HG03095 (cell line): ENCODE measurements around the gene MAL.
"Not testable (repeated sequence)": the region's sequence is repeated elsewhere in the genome, so short reads cannot be mapped to it uniquely, and the experiment has no call there.

Source experiments
- ATAC-seq: cut with Tn5 transposase; IDR thresholded peaks from one replicate; pipeline ENCODE4 v1.9.1; 2021; ENCODE audit warnings: moderate library complexity; ENCODE audit not compliant: unreplicated experiment

Gene MAL

DNA sequence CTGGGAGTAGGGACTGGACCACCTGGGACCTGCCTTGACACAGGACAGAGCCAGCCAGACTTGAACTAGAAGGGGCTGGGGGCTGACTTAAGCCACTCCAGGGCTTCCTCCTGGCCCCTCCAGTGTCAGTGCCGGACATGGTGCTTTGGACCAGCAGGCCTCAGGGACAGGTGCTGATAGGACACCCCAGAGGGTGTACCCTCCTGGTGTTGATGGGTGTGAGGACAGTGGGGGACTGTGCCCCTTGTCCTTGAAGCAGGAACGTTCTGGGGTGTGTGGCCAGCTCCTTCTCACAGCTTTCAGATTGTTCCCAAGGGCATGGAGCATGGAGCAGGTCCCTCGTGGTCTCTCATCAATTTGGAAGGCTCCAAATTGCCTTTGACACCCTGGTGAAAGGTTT is 6.8 kb downstream of the MAL start:
- ATAC-seq = no peak

DNA sequence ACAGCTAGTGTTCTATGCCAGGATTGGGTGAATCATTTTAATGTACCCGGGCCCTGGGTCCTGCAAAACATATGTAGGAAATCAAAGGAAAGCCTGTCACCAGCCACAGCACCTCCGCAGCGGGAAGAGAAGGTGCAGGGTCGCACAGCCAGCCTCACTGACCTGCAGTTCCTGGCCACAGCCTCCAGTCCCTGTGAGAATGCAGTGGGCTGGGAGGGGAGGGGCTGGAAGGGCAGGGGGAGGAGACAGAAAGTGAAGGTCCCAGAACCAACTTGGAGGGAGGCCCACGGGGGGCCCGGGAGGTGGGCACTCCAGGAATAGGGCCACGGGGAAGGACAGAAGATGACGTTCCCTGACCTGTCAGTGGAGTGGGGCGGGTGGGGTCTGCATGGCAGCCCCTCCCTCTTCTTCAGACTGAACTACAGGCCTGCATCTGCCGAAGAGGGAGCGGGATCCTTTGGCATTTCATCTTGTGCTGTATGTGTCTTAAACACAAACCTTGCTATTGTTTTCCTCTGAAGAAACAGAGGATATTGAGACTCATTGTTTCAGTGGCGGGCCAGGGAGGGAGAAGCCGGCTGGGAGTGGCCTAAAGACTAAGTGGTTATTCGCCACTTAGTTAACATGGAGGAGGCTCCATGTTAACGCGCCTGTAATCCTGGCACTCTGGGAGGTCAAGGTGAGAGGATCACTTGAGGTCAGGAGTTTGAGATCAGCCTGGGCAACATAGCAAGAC is 7.5 kb downstream of the MAL start:
- no peak for ATAC-seq

DNA sequence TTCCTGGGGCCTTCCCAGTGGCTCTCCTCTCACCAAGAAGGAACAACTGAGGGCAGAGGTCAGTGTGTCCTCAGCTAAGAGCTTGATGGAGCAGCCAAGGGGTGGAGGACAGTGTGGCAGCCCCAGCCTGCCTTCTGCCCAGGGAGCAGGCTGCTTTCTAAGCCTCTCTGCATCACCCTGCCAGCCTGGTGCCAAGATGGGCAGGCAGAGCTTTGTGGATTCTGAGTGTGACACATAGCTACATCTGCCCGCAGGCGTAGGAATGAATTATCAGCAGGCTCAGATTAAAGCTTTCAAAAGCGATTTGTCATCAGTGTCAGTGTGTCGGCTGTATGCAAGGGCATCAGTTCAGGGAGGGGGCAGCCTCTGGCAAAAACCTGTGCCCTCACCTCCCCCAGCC is 8.7 kb downstream of the MAL start:
- ATAC-seq = no peak

DNA sequence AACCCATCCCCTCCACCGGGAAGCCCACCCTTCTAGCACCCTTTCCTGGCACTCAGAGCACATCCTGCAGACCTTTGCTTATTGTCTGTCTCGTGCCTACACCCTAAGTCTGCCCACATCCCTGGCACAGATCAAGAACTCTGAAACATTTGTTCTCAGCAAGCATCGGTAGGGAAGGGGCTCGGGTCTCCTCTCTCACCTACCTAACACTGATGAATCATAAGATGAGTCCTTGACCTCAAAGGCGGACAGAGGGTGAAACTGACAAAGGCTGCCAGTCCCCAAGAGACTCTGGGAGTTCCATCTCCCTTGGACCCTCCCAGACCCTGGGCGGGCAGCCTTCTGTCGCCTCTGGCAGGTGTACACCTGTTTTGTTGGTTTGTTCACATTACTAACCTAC is 9.3 kb downstream of the MAL start:
- no peak for ATAC-seq

DNA sequence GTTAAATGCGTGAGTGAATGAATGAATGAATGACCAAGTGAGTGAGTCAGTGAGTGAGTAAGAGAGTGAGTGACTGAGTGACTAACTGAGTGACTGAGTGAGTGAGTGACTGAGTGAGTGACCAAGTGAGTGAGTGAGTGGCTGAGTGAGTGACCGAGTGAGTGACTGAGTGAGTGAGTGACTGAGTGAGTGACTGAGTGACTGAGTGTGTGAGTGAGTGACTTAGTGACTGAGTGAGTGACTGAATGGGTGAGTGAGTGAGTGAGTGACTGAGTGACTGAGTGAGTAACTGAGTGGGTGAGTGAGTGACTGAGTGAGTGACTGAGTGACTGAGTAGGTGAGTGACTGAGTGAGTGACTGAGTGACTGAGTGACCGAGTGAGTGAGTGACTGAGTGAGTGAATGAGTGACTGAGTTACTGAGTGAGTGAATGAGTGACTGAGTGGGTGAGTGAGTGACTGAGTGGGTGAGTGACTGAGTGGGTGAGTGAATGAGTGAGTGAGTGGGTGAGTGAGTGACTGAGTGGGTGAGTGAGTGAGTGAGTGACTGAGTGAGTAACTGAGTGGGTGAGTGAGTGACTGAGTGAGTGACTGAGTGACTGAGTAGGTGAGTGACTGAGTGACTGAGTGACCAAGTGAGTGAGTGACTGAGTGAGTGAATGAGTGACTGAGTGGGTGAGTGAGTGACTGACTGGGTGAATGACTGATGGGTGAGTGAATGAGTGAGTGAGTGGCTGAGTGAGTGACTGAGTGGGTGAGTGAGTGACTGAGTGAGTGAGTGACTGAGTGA is 11.3 kb downstream of the MAL start:
- no peak for ATAC-seq

DNA sequence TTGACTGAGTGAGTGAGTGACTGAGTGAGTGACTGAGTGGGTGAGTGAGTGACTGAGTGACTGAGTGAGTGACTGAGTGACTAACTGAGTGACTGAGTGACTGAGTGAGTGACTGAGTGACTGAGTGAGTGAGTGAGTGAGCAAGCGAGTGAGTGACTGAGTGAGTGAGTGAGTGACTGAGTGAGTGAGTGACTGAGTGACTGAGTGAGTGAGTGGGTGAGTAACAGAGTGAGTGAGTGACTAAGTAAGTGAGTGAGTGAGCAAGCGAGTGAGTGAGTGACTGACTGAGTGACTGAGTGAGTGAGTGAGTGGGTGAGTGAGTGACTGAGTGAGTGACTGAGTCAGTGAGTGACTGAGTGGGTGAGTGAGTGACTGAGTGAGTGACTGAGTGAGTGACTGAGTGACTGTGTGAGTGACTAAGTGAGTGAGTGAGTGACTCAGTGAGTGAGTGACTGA is 11.9 kb downstream of the MAL start:
- no peak for ATAC-seq

DNA sequence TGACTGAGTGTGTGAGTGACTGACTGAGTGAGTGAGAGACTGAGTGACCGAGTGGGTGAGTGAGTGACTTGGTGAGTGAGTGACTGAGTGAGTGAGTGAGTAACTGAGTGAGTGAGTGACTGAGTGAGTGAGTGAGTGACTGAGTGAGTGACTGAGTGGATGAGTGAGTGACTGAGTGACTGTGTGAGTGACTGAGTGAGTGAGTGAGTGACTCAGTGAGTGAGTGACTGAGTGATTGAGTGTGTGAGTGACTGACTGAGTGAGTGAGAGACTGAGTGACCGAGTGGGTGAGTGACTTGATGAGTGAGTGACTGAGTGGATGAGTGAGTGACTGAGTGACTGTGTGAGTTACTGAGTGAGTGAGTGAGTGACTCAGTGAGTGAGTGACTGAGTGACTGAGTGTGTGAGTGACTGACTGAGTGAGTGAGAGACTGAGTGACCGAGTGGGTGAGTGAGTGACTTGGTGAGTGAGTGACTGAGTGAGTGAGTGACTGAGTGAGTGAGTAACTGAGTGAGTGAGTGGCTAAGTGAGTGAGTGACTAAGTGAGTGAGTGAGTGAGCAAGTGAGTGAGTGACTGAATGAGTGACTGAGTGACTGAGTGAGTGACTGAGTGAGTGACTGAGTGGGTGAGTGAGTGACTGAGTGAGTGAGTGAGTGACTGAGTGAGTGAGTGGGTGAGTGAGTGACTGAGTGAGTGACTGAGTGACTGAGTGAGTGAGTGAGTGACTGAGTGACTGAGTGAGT is 12.5 kb downstream of the MAL start:
- ATAC-seq = not testable (repeated sequence)

DNA sequence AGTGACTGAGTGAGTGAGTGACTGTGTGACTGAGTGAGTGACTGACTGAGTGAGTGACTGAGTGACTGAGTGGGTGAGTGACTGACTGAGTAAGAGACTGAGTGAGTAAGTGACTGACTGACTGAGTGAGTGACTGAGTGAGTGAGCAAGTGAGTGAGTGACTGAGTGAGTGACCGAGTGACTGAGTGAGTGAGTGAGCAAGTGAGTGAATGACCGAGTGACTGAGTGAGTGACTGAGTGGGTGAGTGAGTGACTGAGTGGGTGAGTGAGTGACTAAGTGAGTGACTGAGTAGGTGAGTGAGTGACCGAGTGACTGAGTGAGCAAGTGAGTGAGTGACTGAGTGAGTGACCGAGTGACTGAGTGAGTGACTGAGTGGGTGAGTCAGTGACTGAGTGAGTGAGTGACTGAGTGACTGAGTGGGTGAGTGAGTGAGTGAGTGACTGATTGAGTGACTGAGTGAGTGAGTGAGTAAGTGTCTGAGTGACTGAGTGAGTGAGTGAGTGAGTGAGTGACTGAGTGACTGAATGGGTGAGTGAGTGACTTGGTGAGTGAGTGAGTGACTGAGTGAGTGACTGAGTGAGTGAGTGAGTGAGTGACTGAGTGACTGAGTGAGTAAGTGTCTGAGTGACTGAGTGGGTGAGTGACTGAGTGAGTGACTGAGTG is 13.3 kb downstream of the MAL start:
- no peak for ATAC-seq

DNA sequence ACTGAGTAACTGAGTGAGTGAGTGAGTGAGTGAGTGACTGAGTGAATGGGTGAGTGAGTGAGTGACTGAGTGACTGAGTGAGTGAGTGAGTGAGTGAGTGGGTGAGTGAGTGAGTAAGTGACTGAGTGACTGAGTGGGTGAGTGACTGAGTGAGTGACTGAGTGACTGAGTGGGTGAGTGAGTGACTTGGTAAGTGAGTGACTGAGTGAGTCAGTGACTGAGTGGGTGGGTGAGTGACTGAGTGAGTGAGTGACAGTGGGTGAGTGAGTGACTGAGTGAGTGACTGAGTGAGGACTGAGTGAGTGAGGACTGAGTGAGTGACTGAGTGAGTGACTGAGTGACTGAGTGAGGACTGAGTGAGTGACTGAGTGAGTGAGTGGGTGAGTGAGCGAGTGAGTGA is 13.9 kb downstream of the MAL start:
- no peak for ATAC-seq

DNA sequence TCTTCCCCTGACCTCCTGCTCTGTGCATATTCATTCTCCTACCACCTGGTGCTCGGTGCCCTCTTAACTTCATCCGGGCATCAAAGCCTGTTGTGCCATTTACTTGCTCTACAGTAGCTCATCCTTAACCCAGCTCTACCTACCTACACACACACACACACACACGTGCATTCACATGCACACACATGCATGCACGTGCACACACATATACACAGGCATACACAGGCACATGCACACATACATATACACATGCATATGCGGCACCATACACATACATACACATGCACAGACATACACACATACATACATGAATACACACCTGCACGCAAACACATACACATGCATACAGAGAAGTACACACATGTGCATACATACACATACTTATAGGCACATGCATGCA is 14.5 kb downstream of the MAL start:
- ATAC-seq = no peak

DNA sequence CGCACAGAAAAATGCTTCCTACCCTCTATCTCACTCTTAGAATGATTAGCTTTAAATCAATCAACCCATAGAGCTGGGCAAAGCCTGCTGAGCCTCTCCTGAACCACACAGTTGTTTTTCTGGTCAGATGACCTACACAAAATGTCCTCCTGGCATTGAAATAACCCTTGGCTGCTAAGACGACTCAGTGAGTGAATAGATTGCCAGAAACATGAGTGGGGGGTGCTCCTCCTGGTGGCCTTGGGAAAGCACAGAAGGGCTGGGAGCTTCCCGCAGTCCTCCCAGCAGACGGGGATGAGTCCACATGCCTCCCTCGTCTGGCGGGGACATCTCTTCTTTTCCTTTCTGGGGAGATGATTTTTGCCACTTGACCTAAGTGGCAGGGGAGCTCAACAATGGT is 14.9 kb downstream of the MAL start:
- no peak for ATAC-seq

DNA sequence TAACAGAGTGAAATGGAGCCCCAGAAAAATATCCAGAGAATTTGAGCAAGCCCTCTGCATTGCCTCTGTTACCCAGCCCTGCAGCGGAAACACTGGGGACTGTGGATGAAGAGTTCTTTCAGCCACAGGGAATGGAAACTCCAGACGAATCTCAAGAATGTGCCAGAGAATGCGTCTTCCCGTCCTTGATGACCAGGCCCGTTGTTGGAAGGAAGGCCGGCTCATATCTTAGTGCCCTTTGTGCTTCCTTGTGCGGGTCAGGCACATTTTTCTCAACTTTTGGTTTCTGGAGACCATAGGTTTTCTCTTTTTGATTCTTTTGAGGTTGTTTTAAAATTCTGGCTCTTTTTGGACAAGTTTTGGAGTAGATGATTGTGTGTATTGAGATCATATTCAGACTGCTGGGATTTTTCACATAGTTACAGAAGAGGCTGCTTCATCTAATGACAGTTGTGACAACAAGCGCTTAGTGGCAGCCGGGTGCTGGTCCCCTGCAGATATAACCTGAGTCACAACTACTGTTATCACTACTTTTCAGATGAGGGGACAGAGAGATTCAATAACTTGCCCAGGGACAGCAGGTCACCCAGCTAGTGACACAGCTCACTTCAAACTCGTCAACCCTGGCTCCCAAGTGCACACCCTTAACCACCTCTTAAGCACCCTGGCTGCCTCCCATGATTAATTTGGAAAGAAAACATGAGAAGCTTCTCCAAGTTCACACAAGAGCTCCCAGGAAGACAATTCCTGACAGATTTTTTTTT is 15.7 kb downstream of the MAL start:
- no peak for ATAC-seq

DNA sequence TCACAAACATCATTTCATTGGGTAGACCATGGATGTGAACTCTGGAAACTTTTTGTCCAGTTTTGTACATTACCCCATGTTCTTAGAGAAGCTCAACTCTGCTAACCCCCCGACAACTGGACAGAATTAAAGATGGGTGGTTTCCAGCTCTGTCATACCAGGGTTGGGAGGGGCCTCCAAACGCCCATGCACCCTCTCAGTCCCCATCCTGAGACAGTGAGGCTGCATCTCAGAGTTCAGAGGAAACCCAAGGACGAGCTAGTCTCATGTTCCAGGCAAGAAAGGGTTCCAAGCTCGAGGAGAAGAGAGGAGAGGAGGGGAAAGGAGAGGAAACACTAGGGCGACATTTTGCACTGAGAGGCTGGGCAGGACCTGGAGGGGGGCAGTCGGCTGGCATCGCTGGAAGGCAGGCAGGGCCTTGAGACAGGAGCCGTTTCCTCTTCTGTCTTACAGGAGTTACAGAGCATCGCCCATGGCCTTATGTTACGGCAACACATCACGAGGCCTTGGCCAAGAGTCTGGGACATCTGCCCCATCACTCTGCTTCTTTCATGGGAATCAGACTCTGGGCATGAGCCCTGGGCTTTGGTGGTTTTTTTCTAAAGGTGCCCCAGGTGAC is 16.4 kb downstream of the MAL start:
- no peak for ATAC-seq

DNA sequence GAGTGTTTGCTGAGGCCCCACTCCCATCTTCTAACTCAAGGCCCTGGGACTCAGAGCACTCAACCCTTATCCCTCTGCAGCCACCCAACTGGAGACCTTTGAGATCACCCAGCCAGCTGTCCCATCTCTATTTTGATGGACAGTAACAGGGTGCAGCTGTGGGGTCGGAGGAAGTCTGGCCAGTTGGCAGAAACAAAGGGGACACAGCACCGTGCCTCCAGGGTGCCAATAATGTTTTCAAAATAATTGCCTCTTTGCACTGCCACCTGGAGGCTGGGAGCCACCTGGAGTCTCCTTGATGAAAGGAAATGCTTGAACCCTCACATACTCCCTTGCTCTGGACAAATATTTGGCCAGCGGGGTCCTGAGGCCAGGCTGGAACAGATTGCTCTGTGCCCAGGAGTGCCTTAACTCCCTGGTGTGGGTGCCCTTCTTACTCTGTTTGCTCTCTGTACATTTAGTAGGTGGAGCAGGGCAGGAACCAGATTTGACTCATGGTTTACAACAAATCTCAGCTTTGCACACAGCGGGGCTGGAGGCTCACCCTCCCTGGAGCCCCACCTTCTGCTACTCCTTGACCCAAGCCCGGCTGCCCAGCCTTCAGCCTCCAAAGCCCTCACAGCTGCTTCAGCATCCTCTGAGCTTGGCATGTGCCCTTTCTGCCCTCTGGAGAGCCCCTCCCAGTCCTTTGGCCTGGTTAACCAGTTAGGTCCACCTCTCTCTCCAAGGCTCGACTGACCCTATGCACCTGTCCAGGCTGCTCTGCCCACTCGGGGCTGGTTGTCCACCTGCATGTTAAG is 17.2 kb downstream of the MAL start:
- ATAC-seq = no peak

DNA sequence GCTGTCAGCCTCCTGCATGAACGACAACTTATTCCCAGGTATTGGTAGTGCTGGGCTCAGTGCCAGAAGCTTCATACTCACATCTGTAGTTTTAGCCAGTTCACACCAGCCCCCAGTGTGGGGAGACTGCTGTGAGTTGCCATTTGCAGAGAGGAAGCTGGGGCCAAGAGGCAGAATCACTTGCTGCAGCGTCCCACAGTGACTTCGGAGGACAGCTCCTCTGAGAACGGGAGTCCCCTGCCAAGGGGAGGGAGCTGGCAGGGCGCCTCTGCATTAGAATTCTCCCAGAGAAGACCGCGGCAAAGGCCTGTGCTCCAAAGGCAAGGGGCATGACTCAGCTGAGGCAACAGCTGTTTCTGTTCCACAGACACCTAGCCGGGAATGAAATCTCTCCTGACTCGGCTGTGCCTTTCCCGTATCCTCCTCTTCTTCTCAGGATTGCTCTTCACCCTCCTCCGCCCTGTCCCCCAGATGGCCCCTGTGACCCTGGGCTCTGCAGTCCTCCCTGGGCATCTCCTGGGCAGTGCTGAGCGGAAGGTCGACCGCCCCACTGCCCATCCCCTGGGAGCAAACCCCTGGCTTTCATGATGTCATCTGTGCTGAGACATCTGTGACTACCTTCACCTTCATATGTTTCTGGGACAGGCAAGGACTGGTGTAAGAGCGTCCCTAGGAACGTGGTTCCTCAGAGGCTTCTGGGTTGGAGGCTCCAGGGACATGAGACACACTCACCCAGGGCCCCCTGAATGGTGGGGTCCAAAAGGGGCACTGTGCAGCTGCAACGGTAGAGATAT is 18.0 kb downstream of the MAL start:
- ATAC-seq = no peak

DNA sequence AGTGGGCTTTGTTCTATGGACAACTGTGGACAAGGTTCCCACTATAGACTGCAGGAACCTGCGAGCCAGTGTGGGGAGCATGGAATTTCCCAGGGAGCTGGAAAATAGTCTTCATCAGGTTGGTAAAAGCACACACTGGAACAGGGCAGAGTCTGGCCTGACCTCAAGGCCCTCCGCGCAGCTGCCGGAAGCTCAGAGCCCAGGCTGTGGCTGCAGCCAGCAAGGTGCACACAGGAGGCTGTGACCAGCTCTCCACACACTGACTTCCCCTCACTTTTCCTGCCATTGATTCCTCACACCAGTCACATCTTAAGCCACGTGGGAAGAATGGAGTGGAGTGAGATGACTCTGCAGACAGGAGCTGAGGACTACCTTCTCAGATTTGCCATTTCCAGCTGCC is 19.1 kb downstream of the MAL start:
- no peak for ATAC-seq

DNA sequence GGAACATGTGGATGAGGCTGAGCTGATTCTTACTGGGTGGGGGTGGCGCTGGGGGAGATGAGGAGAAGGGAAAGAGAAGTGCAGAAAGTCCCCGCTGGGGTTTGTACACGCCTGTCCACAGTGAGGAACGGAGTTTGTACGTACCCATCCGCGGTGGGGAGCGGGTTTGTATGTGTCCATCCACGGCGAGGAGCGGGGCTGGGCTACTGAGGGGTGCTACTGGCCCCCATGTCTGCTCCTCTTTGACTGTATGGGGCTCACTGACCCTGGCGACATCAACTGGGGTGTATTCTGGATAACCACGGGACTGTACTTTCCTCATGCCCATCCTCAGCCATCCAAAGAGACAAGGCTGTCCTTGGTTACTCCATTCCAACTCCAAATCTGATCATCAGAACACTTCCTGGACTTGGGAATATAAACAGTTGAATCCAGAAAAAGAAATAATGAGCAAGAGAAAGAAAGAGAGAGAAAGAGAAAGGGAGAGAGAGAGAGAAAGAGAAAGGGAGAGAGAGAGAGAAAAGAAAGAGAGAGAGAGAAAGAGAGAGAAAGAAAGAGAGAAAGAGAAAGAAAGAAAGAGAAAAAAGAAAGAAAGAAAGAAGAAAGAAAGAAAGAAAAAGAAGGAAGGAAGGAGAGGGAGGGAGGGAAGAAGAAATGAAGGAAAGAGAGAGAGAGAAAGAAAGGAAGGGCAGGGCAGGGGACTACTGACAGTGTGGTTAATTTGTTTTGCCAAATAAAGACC is 21.0 kb downstream of the MAL start:
- no peak for ATAC-seq
